HS-5 (cell line): Measurements from ENCODE around the gene LIPT2.

Experiments used
- DNase-seq: peaks from one replicate; pipeline ENCODE4 v3.0.0-alpha.2; 2012; ENCODE audit warnings: low read depth

The LIPT2 gene

DNA sequence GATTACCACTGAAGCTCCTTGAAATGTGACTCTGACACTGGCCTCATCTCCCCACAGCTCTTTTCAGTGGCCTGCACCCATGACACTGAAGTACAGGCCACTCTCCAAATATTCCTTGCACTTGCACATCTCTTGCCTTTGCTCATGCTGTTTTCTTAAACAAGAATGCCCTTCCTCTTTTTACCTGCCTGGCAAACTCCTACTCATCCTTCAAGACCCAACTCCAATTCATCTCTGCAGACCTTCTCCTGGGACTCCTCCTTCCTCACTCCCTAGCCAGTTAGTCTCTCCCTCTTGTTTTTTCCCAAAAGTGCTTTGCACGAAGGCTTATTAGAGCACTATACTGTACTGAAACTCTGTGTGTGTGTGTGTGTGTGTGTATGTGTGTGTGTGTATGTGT, 28.8 kb downstream of the LIPT2 start:
- DNase-seq, result no peak

DNA sequence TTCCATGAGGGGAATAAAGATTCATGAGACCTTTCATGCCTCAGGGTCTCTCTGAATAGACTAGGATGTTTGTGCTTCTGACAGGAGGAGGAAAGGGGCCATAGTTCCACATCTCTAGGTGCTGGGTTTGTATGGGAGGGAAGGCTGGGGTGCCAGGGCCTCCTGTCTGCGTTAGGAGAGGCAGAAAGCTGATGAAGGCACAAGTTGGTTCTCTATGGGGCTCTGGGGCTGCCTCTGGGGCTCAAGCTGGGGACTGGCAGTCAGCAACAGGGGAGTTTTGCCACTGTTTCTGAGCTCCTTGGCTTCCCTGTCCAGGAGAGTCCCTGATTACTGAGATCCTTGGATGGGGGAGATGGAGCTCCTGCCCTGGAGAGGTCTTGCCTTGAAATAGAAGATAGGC, 30.3 kb downstream of the LIPT2 start:
- no peak for DNase-seq

GRCh38 chr11:74462631-74463030, 30.9 kb downstream of the LIPT2 start:
- no peak for DNase-seq

GRCh38 chr11:74462009-74462408, 31.5 kb downstream of the LIPT2 start:
- no peak for DNase-seq

DNA sequence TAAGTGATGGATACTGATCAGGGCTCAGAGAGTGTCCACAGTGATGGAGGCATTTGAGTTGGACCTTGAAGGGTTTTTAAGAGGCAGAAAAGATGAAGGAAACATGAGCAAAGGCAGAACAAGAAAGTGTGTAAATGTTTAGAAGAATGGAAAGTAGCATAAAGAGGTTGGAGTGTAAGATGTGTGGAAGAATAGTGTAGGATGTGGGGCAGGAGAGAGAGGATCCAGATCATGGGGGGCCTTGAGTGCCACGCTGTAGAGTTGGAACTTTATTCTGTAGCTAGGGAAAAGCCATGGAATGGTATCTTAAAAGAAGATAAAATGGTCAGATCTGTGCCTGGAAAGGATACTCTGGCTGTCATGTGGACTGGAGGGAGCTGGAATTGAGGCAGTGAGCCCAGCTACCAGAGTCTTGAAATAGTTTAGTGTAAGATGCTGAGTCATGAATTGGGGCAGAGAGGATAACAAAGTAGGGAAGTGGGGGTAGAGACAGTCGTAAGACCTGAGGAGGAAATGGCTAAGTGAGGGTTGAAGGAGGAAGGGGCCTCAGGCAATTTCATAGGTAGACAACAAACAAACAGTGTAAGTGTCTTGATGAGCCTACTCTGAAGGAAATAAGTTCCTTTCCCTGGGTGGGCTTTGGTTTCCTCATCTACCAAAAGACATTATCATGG, 32.9 kb downstream of the LIPT2 start:
- no peak for DNase-seq

DNA sequence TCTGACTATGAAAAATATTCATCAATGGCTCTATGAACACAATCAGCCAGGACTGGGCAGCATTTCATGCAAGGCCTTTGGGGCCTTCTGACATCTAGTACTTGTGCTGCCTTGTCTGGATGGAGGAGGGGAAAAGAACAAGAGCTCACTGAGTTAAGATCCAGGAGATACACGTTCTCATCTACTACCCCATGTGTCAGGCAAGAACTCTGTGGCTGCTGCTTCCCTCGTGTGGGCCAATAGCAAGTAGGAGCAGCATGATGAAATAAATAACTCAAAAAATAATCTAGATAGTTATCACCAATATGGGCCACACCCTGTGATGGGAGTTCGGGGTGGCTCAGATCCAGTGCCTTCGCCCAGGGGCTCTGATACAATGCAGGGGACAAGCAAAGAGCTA, 33.5 kb downstream of the LIPT2 start:
- DNase-seq, result no peak

DNA sequence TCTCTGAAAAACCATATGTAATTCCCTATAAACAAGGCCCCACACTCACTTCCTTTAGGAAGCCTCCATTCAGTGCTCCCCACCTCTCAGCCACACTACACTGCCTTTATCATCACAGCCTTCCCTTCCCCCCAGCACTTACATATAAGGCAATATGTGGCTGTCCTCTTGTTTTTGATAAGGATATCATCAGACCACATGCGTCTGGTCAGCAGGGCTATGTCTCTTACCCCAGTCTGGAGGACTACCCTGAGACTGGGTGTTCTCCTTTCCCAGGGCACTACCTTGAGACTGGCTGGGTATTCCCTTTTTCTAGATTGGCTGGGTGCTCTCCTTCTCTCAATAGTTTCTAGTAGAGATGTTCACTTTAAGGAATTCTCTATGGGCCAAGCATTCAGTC, 33.9 kb downstream of the LIPT2 start:
- no peak for DNase-seq

GRCh38 chr11:74457356-74457755, 36.2 kb downstream of the LIPT2 start:
- no peak for DNase-seq

GRCh38 chr11:74453373-74453975, 40.0 kb downstream of the LIPT2 start:
- DNase-seq, result peak; percentile 23

GRCh38 chr11:74452366-74452765, 41.2 kb downstream of the LIPT2 start:
- no peak for DNase-seq

- DNase-seq, result no peak
These were observed 43.2 kb downstream of the LIPT2 start for GRCh38 chr11:74450318-74450717.

DNA sequence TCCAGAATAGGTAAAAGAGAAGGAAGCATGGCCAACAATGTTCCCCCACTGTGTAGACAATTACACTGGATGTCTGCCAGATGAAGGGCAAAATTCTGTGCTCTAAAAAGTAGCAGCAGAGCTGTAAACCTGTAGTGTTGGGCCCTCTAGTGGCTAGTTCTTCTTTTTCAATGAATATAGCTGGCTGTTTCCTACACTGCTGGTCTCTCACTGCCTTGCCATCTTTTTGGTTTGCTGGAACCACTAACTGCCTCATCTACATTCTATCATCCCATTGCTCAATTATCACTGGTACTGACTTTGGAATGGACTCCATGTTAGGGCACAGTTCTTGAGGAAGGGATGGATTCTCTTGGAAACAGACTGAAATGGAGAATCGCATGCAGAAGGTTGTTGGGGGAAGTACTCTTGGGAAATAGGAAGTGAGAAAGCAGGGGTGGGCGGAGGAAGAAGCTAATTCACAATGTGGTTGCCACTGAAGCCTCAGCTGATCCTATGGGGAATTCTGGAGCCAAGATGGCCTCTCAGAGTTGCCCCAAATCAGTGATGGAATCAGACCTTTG, 44.1 kb downstream of the LIPT2 start:
- DNase-seq, result peak; percentile 69

GRCh38 chr11:74447720-74448119, 45.8 kb downstream of the LIPT2 start:
- DNase-seq, result no peak

- no peak for DNase-seq
These were observed 47.0 kb downstream of the LIPT2 start for GRCh38 chr11:74446532-74446938.

GRCh38 chr11:74444173-74444826, 49.2 kb downstream of the LIPT2 start:
- no peak for DNase-seq

GRCh38 chr11:74443071-74443864, 50.3 kb downstream of the LIPT2 start:
- no peak for DNase-seq

DNA sequence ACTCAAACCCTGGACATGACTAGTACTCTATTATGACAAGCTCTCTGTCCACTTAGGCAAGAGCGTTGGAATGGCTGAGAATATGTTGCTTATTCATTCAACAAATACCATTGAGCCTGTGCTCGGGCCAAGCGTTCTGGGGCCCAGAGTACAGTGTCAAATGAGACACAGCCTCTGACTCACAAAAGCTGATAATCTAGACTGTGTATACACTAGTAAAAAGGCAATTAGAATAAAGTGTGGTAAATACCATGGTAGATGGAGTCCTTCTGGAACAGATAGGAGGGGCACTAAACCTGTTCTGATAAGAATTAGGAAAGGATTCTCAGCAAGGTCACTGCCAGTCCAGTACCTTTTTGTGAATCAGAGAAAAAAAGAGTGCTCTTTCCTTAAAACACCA, 50.9 kb downstream of the LIPT2 start:
- no peak for DNase-seq
